ENCODE measurements around the gene RSPH1.

- TF ChIP-seq EZH2phosphoT487 (IDR thresholded peaks at IDR 0.05; ENCODE audit: borderline replicate concordance, low read depth) (no peak), NRF1 (IDR thresholded peaks at IDR 0.05; ENCODE audit: low read depth, low read length) (no peak), CTCF (IDR thresholded peaks at IDR 0.05) (no peak), TAF1 (IDR thresholded peaks at IDR 0.05; ENCODE audit: borderline replicate concordance, low read depth, low read length) (no peak), NFIC (IDR thresholded peaks at IDR 0.05; ENCODE audit: borderline replicate concordance) (no peak), FOSL2 (IDR thresholded peaks at IDR 0.05; ENCODE audit: borderline replicate concordance, low read depth) (no peak), SIN3A (IDR thresholded peaks at IDR 0.05; ENCODE audit: borderline replicate concordance, low read depth, low read length) (no peak), MXI1 (IDR thresholded peaks at IDR 0.05; ENCODE audit: low read depth, low read length) (no peak)
Observed at GRCh38 chr21:42453986-42454570, 41.9 kb downstream of the RSPH1 start.
